LHCN-M2 (cell line): ENCODE results near the gene GBA2. TPM values are rescaled to one million over a fixed set of nuclear protein-coding genes. Genes with fewer than 3 reads are reported as not detected.

Experiments used
- DNase-seq: peaks from one replicate; pipeline ENCODE4 v3.0.0-alpha.2; 2012; ENCODE audit warnings: low read depth
- total RNA-seq: library from RNA; depleted of rRNA; stranded (reverse); fragments of >200 nt; gene quantifications from 2 replicates; pipeline ENCODE4 v1.2.3, GENCODE V29; 2014

The GBA2 gene
- total RNA-seq, 1 experiment from 2014 or later = 29.9 TPM

DNA sequence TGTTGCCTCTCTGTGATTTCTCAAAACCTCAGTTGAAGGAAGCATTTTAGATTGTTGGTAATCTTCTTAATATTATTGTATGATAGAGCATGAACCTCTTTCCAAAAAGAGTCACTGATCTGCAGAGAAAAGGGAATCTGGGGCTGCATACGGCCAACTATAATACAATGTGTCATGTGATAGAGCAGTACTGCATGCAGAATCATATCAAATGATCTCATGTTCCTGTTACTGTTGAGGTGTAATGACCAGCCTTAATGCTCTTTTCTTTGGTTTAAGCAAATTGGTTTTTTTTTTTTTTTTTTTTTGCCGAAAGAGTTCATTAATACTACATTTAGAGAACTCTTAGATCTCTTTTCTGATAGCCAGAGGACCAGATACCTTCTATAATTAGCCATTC, 18.0 kb upstream of the GBA2 start:
- DNase-seq = no peak

DNA sequence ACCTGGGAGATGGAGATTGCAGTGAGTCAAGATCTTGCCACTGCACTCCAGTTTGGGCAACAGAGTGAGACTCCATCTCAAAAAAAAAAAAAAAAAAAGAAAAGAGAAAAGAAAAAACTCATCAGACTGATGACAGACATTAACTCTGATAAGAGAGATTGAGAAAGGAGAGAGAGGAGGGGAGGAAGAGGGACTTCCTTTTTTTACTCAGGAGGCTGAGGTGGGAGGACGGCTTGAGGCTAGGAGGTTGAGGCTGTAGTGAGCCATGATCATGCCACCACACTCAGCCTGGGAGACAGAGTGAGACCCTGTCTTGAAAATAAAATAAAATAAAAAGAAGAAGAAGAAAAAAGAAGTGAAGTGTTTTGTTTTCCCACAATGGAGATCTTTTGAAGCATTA, 14.8 kb upstream of the GBA2 start:
- no peak for DNase-seq

- DNase-seq = no peak
Measured at GRCh38 chr9:35763181-35763580, 14.2 kb upstream of the GBA2 start.

DNA sequence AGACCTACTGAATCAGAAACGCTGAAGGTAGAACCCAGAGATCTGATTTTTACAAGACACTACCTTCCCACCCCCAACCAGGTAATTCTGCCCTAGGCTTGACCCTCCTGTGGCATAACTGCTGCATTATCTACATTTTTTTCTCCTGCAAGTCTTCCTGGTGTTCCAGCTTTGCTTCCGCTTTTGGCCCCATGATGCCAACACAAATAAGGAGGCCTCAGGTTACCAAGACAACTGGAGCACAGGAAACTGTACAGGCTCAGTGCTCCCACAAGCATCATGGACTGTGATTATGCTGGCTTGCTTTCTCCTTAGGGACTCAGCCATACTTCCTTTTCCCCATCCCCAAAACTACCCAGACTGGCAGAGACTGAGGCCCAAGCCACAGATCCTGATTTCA, 11.6 kb upstream of the GBA2 start:
- peak; percentile 58 for DNase-seq

- DNase-seq = no peak
Measured at GRCh38 chr9:35759795-35760194, 10.8 kb upstream of the GBA2 start.

DNA sequence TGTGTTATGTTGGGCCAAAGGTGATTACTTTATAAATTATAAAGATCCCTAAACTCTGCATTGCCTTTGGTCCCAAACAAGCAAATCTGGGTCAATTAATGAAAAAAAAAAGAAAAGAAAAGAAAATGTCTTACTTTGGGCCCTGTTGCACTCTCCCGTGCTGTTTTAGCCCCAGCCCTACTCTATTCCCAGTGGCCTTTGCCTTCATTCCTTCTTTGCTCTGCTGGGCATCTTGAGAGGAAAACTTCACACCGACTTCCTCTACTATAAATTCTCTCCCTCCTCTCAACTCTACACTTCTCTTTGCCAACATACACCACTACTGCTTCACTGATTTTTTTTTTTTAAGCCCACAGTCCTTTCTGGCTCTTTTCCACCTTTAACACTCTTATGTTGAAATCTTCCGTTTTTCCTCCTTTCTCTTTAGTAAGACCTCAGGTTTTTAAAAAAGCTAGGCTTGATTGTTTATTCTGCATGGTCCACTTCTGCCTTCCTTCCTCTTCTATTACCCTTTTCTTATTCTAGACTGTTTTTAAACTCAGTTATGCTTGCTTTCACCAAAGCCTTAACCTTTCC, 9.5 kb upstream of the GBA2 start:
- no peak for DNase-seq

DNA sequence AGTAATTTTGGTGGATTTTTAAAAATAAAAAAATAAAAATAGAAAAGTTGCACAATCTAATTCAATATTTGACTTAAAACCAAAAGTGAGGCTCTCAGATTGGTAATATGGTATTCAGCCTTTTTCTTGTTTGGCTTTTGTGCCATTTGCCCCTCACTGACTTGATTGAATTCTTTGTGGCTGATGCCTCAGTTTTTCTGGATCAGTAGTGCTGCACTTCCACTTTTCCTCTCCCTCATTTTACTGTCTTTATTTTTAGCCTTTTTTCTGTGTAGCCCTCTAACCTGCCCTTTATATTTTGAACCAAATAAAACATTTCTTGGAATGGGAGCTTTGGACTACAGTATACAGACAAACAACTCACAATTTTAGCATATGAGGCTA, 8.9 kb upstream of the GBA2 start:
- no peak for DNase-seq

- no peak for DNase-seq
Measured at GRCh38 chr9:35757226-35757891, 8.3 kb upstream of the GBA2 start.

DNA sequence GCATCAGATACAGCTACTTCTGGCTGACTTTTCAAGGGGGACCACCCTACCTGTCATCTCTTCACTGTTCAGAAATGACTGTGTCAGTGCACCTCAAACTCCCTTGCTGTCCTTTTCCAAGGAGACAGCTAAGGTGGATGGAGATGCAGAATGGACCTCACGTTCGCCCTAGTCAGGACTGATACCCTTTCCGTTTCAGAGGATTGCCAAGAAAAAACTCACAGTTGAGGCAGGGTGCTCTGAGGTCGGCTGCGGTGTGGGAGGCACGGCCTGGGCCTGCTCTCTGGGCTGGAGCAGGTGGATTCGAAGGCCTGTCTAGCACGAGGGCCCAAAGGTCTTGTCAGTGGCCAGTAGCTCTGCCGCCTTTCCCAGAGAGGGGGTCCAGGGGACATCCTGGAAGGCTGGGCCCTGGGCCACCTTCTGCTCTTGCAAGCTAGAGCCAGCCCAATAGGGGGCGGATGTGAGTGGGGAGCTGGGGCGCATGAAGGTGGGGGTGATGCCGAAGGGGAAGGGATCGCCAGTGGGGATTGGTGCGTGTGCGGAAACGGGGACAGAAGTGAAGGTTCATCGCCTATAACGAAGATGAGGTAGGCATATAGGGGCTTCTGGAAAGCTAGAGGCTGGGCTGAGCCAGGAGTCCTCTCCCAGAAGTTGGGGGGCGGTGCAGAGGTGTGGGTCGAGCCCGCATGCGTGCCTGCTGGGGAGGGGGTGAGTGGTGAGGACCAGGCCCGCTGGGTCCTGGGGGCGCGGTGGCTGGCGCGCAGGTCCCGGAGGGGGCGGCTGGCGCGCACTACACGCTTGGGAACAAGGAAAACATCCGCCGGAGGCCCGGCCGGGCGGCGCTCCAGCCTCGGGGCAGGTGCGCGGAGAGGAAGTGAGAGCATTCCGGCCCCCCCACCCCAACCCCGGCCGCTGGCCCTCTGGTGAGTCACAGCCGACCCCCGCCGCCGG, 7.5 kb upstream of the GBA2 start:
- DNase-seq = no peak

- DNase-seq = no peak
Measured at GRCh38 chr9:35755071-35755470, 6.0 kb upstream of the GBA2 start.

DNA sequence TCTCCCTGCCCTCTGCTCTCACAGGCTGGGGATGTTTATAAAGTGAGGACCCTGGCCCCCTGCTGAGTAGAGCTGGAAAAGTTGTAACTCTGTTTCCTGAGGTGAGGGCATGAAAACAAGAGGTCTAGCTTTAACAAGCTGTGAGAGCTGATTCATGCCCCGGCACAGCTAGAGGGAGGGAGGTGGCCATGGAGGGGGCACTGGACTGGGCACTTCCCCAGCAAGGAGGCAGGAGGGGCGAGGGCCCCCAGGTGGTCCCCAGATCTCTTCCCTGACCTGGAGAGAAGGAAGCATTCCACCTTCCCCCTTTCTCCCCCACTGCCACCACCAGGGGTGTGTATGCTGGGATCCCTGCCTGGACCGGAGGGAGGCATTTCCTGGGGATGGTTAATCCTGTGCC, 5.2 kb upstream of the GBA2 start, which contains the start of gene MSMP:
MSMP (minus strand) TSS at position 13 of the 400 bp plus-strand sequence. CDS start 147 bp downstream, outside the sequence.
- DNase-seq = no peak

GRCh38 chr9:35753466-35753865, 4.4 kb upstream of the GBA2 start:
- no peak for DNase-seq

GRCh38 chr9:35750256-35750531, 1.2 kb upstream of the GBA2 start:
- DNase-seq = no peak

DNA sequence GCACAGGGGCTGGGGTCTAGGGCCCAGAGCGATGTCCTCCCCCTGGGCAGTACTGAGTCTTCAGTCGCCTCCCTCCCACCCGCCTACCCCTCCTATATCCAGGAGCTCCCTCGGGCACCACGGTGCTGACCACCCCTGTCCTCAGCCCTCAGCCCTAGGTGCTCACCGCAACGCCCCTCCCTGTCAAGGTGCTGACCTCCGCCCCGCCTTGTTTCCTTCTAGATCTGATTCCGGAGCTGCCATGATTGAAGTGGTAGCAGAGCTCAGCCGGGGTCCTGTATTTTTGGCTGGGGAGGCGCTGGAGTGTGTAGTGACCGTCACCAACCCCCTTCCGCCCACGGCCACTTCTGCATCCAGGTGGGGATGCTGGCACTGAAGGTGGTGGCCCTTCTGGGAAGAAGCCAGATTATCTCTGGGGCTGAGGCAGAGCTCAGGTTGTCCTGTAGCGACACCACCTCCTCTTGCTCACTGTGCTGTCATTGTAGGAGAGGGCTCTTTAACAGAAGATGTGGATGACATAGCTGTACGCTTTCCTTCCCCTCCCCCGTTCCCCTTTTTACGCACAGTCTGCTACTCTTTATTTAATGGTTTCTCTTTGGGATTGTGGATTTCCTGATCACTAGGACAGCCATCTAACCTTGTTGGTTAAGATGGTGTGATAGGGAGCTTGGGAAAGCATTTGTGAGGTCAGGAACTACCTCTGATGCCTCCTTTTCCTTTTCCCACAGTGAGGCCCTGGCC, 657 bp upstream of the GBA2 start:
- DNase-seq = peak; percentile 12

DNA sequence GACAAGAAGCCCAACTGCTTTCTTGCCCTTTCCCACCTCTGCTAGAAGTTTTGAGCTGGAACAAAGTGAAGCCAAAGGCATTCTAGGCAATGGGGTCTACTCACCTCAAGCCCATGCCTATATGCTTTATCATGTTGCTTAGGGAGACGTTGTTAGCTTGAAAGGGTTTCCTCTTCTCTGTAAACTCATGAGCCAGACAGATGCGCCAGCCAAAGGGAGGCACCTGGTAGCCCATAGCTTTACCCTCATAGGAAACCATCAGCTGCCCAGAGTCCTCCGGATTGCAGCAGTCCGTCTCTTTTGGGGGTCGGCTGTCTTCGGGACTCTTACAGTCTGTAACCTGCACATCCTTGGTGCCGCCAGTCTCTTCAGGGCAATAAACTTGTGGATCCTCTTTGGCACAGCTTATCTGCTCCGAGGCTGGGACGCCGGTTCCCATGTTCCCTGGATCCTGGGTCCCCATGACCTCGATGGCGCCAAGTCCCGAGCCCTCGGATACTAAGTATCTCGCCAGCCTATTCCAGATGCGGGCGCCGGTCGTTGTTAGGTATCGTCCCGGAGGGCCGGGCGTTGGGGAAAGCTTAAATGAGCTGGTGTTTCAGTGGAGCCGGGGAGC, 678 bp downstream of the GBA2 start:
- DNase-seq = no peak

DNA sequence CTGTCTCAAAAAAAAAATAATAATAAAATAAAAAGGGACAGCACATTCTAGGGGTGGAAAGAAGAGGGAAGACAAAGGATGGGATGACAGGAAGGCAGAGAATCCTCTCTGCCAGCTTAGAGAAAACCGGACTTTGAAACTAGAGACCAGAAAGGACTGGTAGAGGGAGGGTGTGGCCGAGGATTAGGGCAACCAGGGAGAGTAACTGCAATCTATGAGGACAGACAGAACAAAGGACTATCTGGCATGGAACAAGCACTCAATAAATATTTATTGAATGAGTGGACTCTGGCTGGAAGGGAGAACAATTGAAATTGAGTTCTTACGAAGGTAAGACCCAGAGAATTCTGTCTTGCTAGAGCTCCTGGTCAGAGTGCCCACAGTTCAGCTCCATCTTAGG, 2.4 kb downstream of the GBA2 start:
- DNase-seq = peak; percentile 8

DNA sequence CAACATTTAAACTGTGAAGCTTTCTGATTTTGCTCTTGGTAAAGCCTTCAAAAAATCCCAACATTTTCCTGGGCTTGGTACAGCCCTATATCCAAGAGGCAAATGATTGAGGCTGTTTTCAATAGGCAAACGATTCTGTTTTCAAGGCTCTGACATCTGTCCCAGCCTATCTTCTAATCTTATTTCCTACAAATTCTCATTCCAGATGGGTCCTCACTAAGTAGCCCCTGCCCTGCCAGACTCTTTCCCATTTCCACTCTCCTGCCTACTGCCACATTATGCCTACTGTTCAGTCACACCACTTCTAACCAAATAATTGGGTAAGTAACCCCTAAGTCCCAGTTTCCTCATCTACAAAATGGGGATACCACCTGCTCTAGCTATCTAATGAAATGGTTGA, 3.5 kb downstream of the GBA2 start:
- no peak for DNase-seq

- DNase-seq = no peak
Measured at GRCh38 chr9:35743880-35744518, 5.0 kb downstream of the GBA2 start.

DNA sequence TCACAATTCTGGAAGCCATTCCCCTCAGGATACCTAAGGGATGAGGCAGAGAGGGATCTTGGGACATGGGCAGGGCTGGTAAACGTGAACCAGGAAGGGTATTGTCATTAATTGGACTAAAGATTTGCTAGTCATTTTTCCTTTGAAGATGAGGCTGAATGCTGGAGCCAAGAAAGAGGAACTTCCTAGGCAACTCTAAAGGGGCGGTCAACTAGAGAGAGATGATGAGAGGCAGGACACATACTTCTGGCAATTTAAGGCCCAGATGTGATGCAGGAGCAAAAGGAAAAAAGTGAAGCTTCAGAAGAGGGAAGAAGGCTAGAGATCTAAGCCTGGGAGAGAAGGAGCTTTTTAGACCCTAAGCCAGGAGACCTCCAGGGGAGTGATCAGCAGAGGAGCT, 5.6 kb downstream of the GBA2 start:
- no peak for DNase-seq

- peak; percentile 69 for DNase-seq
Measured at GRCh38 chr9:35741740-35742139, 7.3 kb downstream of the GBA2 start.

DNA sequence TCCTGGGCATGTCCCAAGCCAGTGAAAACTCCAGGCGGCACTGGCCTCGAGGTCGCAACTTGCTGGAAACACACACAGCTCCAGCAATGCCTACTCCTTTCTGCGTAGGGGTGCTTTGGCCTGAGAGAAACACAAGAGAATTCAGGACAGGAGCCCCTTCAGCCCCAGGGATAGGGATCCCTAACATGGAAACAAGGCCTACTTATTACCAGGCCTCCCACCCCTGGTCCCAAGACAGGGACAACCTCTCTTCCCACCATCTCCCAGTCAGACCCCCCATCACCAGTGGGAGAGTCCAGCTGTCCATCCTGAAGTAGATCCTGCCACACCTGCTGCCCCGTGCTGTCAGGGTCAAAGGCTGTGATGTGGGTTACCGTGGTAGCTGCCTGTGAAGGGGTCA, 8.8 kb downstream of the GBA2 start:
- no peak for DNase-seq
